Stomach (tissue), 9 donors: ENCODE results near the gene DUSP12. TPM values are rescaled to one million over a fixed set of nuclear protein-coding genes. Genes with fewer than 3 reads are reported as not detected.

Experiments used
- DNase-seq, 2 donors: peaks; one replicate each; pipeline versions ENCODE4 v3.0.0 to v3.0.0-alpha.2; 2013 to 2019
- H3K27ac ChIP-seq, 5 donors: fragments of 200-600 bp in 4 of 5; sonication (generic) in 4 of 5; one replicate each; pipeline ENCODE4 v1.5.1; 2013 to 2019; ENCODE audit warnings: mild to moderate bottlenecking in 1 of 5, moderate library complexity in 1 of 5
- H3K27me3 ChIP-seq, 3 donors: fragments of 200-600 bp; sonication (generic); one replicate each; pipeline ENCODE4 v1.5.1; 2017 to 2019; ENCODE audit warnings: mixed run types in 1 of 3
- H3K36me3 ChIP-seq, 4 donors: fragments of 200-600 bp; sonication (generic); 1 replicate in 3 of 4; 2 replicates in 1 of 4; pipeline ENCODE4 v1.5.1; 2016 to 2019
- H3K4me1 ChIP-seq, 4 donors: fragments of 200-600 bp; sonication (generic); one replicate each; pipeline ENCODE4 v1.5.1; 2016 to 2019
- H3K4me3 ChIP-seq, 4 donors: fragments of 200-600 bp; sonication (generic) in 3 of 4; one replicate each; pipeline ENCODE4 v1.5.1; 2016 to 2019; ENCODE audit warnings: mild to moderate bottlenecking in 1 of 4
- H3K9me3 ChIP-seq, 4 donors: fragments of 200-600 bp; sonication (generic); one replicate each; pipeline ENCODE4 v1.5.1; 2016 to 2019
- CTCF ChIP-seq, 7 experiments: fragments of 450-650 bp in 4 of 7; fragments of 200-600 bp in 3 of 7; sonication (generic) in 3 of 7; IDR thresholded peaks; one replicate each; pipeline ENCODE4 v1.5.1; 2016 to 2019; ENCODE audit warnings: antibody characterized with exemption in 7 of 7, control low read depth in 2 of 7, mild to moderate bottlenecking in 1 of 7
- EP300 ChIP-seq: sonication (generic); formaldehyde crosslinking; IDR thresholded peaks from one replicate; pipeline ENCODE4 v1.6.1; 2017; ENCODE audit warnings: antibody characterized with exemption
- POLR2A ChIP-seq, 4 donors: fragments of 450-650 bp; IDR thresholded peaks; one replicate each; pipeline ENCODE4 v1.6.1; 2016; ENCODE audit warnings: antibody characterized with exemption in 4 of 4, control low read depth in 2 of 4, mild to moderate bottlenecking in 1 of 4, moderate library complexity in 1 of 4
- POLR2AphosphoS5 ChIP-seq, 3 donors: sonication (generic); formaldehyde crosslinking; IDR thresholded peaks; one replicate each; pipeline ENCODE4 v1.6.1; 2016; ENCODE audit warnings: antibody characterized with exemption in 3 of 3
- WGBS, 5 donors: extraction: QIAGEN DNeasy Blood & Tissue Kit in 3 of 5; methylation state at CpG; one replicate each; pipeline versions ENCODE4 v1.1.5 to v1.1.7; 2013 to 2018; 5-methylcytosine and 5-hydroxymethylcytosine counted together
- intact Hi-C: fragments of 100-400 bp; cut with DNase I; formaldehyde crosslinking; loops from one replicate; pipeline ENCODE4 v1.15.1; 2023; ENCODE audit warnings: low total_unique reads
- polyA plus RNA-seq, 3 donors: library from polyadenylated mRNA; stranded (reverse); fragments of 200-250 nt; gene quantifications; one replicate each; pipeline ENCODE4 v1.2.3, GENCODE V29; 2013
- total RNA-seq, 5 donors: library from RNA; depleted of rRNA; stranded (reverse); fragments of >200 nt; gene quantifications; one replicate each; pipeline versions ENCODE4 v1.1.0 to v1.2.3, GENCODE V29; 2014 to 2016
- donor health status: healthy with polysubstance abuse.
- donor health status: Bipolar disorder and iron deficiency.
- donor health status: healthy.

Gene DUSP12
- total and polyA plus RNA-seq, 8 donors, result 1.8 to 39.1 (median 21.2) TPM

- intact Hi-C loops, result loop anchor here (5.0 kb wide), 1 partner anchor 240 kb away; no protein-coding TSS in a partner anchor
- 21 to 33% (median 24%) methylated on average over 3 of the region's 3 CpGs for WGBS, 5 donors
- DNase-seq, result peak in 1 of 2 donors; percentile 74
- Histone ChIP-seq H3K36me3 (peaks cover 6 to 97% (median 77%) of the 10 kb centered on the region in 4 donors), H3K4me1 (peaks cover 0 to 15% (median 10%) of the 10 kb centered on the region in 4 donors), H3K27ac (no peak overlapping the region), H3K27me3 (no peaks in the 10 kb centered on the region), H3K4me3 (no peak overlapping the region), H3K9me3 (no peaks in the 10 kb centered on the region)
- TF ChIP-seq CTCF (IDR thresholded peaks at IDR 0.05), result peak in 4 of 7 experiments; percentile 24 to 65 (median 42)
- no peak for TF ChIP-seq POLR2AphosphoS5 (IDR thresholded peaks at IDR 0.05)
Observed at GRCh38 chr1:161792740-161793139, 43.2 kb downstream of the DUSP12 start.

GRCh38 chr1:161799792-161800191 is 50.2 kb downstream of the DUSP12 start:
- Histone ChIP-seq H3K4me1 (peaks cover 0 to 9% (median 2%) of the 10 kb centered on the region in 4 donors), H3K9me3 (no peaks in the 10 kb centered on the region), H3K27me3 (no peaks in the 10 kb centered on the region), H3K27ac (no peak overlapping the region), H3K4me3 (no peak overlapping the region), H3K36me3 (peaks cover 25 to 91% (median 81%) of the 10 kb centered on the region in 4 donors)
- TF ChIP-seq EP300 (no peak), POLR2A (IDR thresholded peaks at IDR 0.05) (no peak), POLR2AphosphoS5 (IDR thresholded peaks at IDR 0.05) (no peak), CTCF (IDR thresholded peaks at IDR 0.05) (no peak)
- intact Hi-C loops, result no loop called here
- 83 to 100% (median 97%) methylated on average over 1 of the region's 1 CpG for WGBS, 5 donors
- no peak for DNase-seq

- no peak overlapping the region for H3K27ac ChIP-seq
- 63 to 79% (median 76%) methylated on average over 7 of the region's 7 CpGs for WGBS, 5 donors
- TF ChIP-seq EP300 (no peak), POLR2AphosphoS5 (IDR thresholded peaks at IDR 0.05) (no peak), CTCF (IDR thresholded peaks at IDR 0.05) (no peak), POLR2A (IDR thresholded peaks at IDR 0.05) (no peak)
- intact Hi-C loops, result no loop called here
- H3K4me1 ChIP-seq, result peaks cover 0 to 23% (median 11%) of the 10 kb centered on the region in 4 donors
- no peak overlapping the region for H3K4me3 ChIP-seq
- DNase-seq, result no peak
- peaks cover 25 to 75% (median 66%) of the 10 kb centered on the region in 4 donors for H3K36me3 ChIP-seq
- no peaks in the 10 kb centered on the region for H3K9me3 ChIP-seq
- H3K27me3 ChIP-seq, result no peaks in the 10 kb centered on the region
Observed at GRCh38 chr1:161801955-161802354, 52.4 kb downstream of the DUSP12 start.

- no peak overlapping the region for H3K27ac ChIP-seq
- WGBS, 5 donors, result 72 to 82% (median 78%) methylated on average over 2 of the region's 2 CpGs
- intact Hi-C loops, result no loop called here
- no peak for DNase-seq
- H3K27me3 ChIP-seq, result no peaks in the 10 kb centered on the region
- no peaks in the 10 kb centered on the region for H3K9me3 ChIP-seq
- H3K4me1 ChIP-seq, result peaks cover 0 to 30% (median 14%) of the 10 kb centered on the region in 4 donors
- peaks cover 15 to 69% (median 56%) of the 10 kb centered on the region in 4 donors for H3K36me3 ChIP-seq
- no peak overlapping the region for H3K4me3 ChIP-seq
- TF ChIP-seq CTCF (IDR thresholded peaks at IDR 0.05) (no peak), POLR2A (IDR thresholded peaks at IDR 0.05) (no peak), POLR2AphosphoS5 (IDR thresholded peaks at IDR 0.05) (no peak), EP300 (no peak)
Observed at GRCh38 chr1:161803181-161803580, 53.6 kb downstream of the DUSP12 start.
